ENCODE measurements around the gene DIP2C.

DNA sequence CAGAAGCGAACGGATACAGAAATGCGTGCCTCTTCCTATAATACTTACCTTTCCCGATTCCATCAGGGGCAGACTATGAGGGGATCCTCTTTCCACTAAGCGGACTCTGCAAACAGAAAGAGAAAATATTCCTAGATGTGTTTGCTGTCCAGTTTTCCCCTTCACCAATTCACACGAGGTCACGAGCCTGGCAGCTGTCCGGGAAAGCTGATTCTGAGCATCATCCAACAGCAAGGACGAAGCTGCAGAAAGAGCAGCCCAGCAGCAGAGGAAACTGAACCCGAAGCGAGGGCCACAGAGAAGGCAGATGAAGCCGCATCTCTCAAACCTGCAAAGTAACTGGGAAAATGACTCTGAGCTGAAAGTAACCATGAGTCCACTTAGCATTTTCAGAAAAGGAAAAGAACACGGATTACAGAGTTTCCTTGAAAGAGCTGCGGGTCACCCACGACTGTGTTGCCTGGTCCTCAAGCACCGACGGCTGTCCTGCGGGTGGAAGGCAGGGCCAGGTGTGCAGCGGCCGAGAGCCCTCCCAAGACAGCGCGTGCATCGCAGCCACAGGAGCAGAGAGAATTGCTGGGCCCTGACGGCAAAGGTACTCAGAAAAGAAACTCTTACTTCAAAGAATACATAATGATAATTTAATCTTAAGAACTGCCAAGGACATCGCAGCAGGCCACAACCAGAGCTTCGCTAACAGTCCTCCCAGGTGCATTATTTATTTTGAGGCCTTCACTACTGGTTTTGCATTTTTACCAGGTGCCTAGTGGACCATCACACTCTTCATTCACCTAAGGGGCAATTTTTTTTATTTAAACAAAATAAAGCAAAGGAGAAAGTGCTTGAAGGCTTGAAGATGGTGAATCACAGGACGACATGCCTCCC is 400.9 kb downstream of the DIP2C start:
- TF ChIP-seq, protein P1, sequence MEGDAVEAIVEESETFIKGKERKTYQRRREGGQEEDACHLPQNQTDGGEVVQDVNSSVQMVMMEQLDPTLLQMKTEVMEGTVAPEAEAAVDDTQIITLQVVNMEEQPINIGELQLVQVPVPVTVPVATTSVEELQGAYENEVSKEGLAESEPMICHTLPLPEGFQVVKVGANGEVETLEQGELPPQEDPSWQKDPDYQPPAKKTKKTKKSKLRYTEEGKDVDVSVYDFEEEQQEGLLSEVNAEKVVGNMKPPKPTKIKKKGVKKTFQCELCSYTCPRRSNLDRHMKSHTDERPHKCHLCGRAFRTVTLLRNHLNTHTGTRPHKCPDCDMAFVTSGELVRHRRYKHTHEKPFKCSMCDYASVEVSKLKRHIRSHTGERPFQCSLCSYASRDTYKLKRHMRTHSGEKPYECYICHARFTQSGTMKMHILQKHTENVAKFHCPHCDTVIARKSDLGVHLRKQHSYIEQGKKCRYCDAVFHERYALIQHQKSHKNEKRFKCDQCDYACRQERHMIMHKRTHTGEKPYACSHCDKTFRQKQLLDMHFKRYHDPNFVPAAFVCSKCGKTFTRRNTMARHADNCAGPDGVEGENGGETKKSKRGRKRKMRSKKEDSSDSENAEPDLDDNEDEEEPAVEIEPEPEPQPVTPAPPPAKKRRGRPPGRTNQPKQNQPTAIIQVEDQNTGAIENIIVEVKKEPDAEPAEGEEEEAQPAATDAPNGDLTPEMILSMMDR (IDR thresholded peaks at IDR 0.05): no peak
- TF ChIP-seq EZH2phosphoT487 (IDR thresholded peaks at IDR 0.05; ENCODE audit: borderline replicate concordance, low read depth) (no peak), MEF2A (IDR thresholded peaks at IDR 0.05; ENCODE audit: borderline replicate concordance, low read depth) (no peak), RCOR1 (IDR thresholded peaks at IDR 0.05; ENCODE audit: low read length) (no peak), POLR2AphosphoS5 (IDR thresholded peaks at IDR 0.05; ENCODE audit: low read depth, low read length) (no peak), TCF12 (IDR thresholded peaks at IDR 0.05) (no peak), MAX (IDR thresholded peaks at IDR 0.05; ENCODE audit: low read depth) (no peak), TAF1 (IDR thresholded peaks at IDR 0.05; ENCODE audit: borderline replicate concordance, low read depth, low read length) (no peak), MXI1 (IDR thresholded peaks at IDR 0.05; ENCODE audit: low read depth, low read length) (no peak), RAD21 (IDR thresholded peaks at IDR 0.05; ENCODE audit: low read length) (no peak), CHD2 (IDR thresholded peaks at IDR 0.05; ENCODE audit: low read length, partially characterized antibody) (no peak), RXRA (IDR thresholded peaks at IDR 0.05; ENCODE audit: borderline replicate concordance, low read depth) (no peak), FOXM1 (IDR thresholded peaks at IDR 0.05; ENCODE audit: low read depth) (no peak), GABPA (IDR thresholded peaks at IDR 0.05; ENCODE audit: low read depth) (no peak)
